IMR-90 (cell line): Measurements from ENCODE around the gene EFEMP2.

Experiments
- BHLHE40 ChIP-seq: fragments of 150-350 bp; IDR thresholded peaks from 2 replicates; pipeline ENCODE4 v1.6.1; 2016; ENCODE audit warnings: mild to moderate bottlenecking, low read depth, low read length
- CEBPB ChIP-seq: IDR thresholded peaks from 2 replicates; pipeline ENCODE4 v1.6.1; 2012; ENCODE audit warnings: low read depth, low read length, improper control_type of control experiment
- CHD1 ChIP-seq: IDR thresholded peaks from 2 replicates; pipeline ENCODE4 v1.6.1; 2012; ENCODE audit warnings: low read depth, low read length, improper control_type of control experiment
- MAFK ChIP-seq: IDR thresholded peaks from 2 replicates; pipeline ENCODE4 v1.6.1; 2012; ENCODE audit warnings: low read depth, low read length, improper control_type of control experiment
- MXI1 ChIP-seq: IDR thresholded peaks from 2 replicates; pipeline ENCODE4 v1.6.1; 2012; ENCODE audit warnings: low read depth, mild to moderate bottlenecking, low read length, moderate library complexity, borderline replicate concordance
- NFE2L2 ChIP-seq: fragments of 150-350 bp; IDR thresholded peaks from 2 replicates; pipeline ENCODE4 v1.6.1; 2016; ENCODE audit warnings: low read depth, mild to moderate bottlenecking, low read length
- POLR2A ChIP-seq: IDR thresholded peaks from 2 replicates; pipeline ENCODE4 v1.6.1; 2012; ENCODE audit warnings: mild to moderate bottlenecking, low read depth, low read length
- RAD21 ChIP-seq: IDR thresholded peaks from 2 replicates; pipeline ENCODE4 v1.6.1; 2012; ENCODE audit warnings: low read length, improper control_type of control experiment
- RCOR1 ChIP-seq: IDR thresholded peaks from 2 replicates; pipeline ENCODE4 v1.6.1; 2012; ENCODE audit warnings: mild to moderate bottlenecking, low read length, improper control_type of control experiment; ENCODE audit not compliant: insufficient replicate concordance
- RFX5 ChIP-seq: IDR thresholded peaks from 2 replicates; pipeline ENCODE4 v1.8.0; 2012; ENCODE audit warnings: low read depth, mild to moderate bottlenecking, low read length, moderate library complexity
- SMC3 ChIP-seq: fragments of 150-350 bp; IDR thresholded peaks from 2 replicates; pipeline ENCODE4 v1.6.1; 2016; ENCODE audit warnings: low read depth, mild to moderate bottlenecking, antibody characterized with exemption, low read length, moderate library complexity
- TF ChIP-seq, protein P1 (sequence below): fragments of 150-350 bp; IDR thresholded peaks from 2 replicates; pipeline ENCODE4 v1.6.1; 2017; ENCODE audit warnings: mild to moderate bottlenecking, antibody characterized with exemption, low read length, low read depth
- TF ChIP-seq, protein P2 (sequence below): conservative IDR thresholded peaks from 2 replicates; pipeline ENCODE4 v1.5.1; 2012; ENCODE audit warnings: mild to moderate bottlenecking, low read depth, low read length, improper control_type of control experiment
- TF ChIP-seq, protein P3 (sequence below): fragments of 150-350 bp; IDR thresholded peaks from 2 replicates; pipeline ENCODE4 v1.6.1; 2016; ENCODE audit warnings: low read depth, mild to moderate bottlenecking, low read length, moderate library complexity, borderline replicate concordance

DNA sequence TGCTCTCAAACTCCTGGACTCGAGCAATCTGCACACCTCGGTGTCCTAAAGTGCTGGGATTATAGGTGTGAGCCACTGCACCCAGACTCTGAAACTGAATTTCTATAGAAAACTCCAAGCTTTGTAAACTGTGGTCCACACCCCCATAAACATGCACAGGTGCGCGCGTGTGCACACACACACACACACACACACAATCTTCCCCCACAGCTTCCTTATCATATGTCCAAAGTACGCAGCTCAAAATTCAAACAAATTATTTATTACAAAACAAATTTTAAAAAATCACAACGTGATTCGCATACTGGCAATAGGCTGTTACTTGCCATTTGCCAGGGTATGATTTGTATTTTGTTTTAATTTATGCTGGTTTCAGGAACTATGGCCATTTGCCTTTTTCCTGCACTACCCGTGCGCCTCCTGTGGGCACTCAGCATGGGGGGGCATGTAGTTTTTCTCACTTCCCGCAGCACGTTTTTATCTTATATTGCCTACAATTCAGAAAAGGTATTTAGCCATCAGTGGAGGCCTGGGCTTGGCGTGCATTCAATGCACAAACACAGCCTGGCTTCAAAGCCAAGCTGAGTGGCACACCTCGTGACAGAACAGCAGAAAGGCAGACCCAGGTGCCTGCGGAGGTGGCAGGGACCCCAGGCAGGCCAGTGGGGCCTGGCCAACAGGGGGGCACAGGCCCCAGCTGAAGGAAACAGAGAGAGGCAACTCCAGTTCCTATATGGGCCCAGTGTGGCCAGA is 49.6 kb downstream of the EFEMP2 start:
- no peak for TF ChIP-seq POLR2A
- no peak for TF ChIP-seq BHLHE40
- TF ChIP-seq RAD21, result no peak
- TF ChIP-seq MAFK, result no peak
- no peak for TF ChIP-seq SMC3
- no peak for TF ChIP-seq MXI1
- TF ChIP-seq, protein P1, sequence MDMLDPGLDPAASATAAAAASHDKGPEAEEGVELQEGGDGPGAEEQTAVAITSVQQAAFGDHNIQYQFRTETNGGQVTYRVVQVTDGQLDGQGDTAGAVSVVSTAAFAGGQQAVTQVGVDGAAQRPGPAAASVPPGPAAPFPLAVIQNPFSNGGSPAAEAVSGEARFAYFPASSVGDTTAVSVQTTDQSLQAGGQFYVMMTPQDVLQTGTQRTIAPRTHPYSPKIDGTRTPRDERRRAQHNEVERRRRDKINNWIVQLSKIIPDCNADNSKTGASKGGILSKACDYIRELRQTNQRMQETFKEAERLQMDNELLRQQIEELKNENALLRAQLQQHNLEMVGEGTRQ, result no peak
- TF ChIP-seq, protein P2, sequence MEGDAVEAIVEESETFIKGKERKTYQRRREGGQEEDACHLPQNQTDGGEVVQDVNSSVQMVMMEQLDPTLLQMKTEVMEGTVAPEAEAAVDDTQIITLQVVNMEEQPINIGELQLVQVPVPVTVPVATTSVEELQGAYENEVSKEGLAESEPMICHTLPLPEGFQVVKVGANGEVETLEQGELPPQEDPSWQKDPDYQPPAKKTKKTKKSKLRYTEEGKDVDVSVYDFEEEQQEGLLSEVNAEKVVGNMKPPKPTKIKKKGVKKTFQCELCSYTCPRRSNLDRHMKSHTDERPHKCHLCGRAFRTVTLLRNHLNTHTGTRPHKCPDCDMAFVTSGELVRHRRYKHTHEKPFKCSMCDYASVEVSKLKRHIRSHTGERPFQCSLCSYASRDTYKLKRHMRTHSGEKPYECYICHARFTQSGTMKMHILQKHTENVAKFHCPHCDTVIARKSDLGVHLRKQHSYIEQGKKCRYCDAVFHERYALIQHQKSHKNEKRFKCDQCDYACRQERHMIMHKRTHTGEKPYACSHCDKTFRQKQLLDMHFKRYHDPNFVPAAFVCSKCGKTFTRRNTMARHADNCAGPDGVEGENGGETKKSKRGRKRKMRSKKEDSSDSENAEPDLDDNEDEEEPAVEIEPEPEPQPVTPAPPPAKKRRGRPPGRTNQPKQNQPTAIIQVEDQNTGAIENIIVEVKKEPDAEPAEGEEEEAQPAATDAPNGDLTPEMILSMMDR, result no peak
- TF ChIP-seq, protein P3, sequence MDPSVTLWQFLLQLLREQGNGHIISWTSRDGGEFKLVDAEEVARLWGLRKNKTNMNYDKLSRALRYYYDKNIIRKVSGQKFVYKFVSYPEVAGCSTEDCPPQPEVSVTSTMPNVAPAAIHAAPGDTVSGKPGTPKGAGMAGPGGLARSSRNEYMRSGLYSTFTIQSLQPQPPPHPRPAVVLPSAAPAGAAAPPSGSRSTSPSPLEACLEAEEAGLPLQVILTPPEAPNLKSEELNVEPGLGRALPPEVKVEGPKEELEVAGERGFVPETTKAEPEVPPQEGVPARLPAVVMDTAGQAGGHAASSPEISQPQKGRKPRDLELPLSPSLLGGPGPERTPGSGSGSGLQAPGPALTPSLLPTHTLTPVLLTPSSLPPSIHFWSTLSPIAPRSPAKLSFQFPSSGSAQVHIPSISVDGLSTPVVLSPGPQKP, result no peak
- TF ChIP-seq CEBPB, result no peak
- TF ChIP-seq NFE2L2, result no peak
- TF ChIP-seq RFX5, result no peak
- TF ChIP-seq CHD1, result no peak
- TF ChIP-seq RCOR1, result no peak
